D721Med (cell line): ENCODE data around the gene KIF26A.

Source experiments
- DNase-seq: peaks from one replicate; pipeline ENCODE4 v3.0.0; 2011; ENCODE audit warnings: low spot score; ENCODE audit not compliant: insufficient read length
- FAIRE-seq: peaks from 2 replicates; lab custom pipeline; 2011; peaks lifted over from hg19 to GRCh38; lab: Jason Lieb, UNC
- CTCF ChIP-seq: IDR thresholded peaks from 2 replicates; pipeline ENCODE4 v1.5.1; 2012; ENCODE audit warnings: mild to moderate bottlenecking, control low read depth; ENCODE audit not compliant: insufficient read depth; ENCODE audit errors: missing control alignments

Gene KIF26A

DNA sequence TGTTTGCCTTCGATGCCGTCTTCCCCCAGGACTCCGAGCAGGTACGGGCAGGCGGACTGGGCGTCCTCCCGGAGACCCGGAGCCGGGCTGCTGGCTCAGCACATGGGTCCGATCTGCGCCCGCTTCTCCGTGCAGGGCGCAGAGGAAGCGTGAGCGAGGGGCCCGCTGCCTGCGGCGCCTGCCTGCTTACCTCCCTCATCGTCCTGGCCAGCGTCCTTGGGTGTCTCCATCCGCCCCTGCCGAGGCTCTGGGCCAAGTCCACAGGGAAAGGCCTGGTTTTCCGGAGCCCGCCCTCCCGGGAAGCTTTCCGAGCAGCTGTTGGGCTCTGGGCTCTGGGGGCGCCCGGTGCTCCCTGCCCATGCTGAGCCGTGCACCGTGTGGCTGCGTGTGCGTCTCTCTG, 33.5 kb downstream of the KIF26A start:
- no peak for DNase-seq
- no peak for FAIRE-seq
- TF ChIP-seq CTCF = no peak

DNA sequence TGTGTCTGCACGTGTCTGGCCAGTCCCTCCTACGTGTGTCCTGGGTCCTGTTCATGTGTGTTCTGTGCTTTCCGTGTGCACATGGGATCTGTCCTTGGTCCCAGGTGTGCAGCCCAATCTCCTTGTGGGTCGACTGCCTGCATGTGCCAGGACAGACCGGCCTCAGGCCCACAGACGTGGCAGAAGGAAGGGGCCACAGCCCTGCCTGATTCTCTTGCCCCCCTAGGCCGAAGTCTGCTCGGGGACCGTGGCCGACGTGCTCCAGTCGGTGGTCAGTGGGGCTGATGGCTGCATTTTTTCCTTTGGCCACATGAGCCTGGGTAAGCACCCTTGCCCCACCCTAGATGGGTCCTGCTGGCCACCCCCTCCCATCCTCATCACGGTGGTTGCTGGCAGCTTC, 34.0 kb downstream of the KIF26A start:
- FAIRE-seq (no peak), DNase-seq (no peak)
- TF ChIP-seq CTCF = no peak

GRCh38 chr14:104172880-104173279, 34.5 kb downstream of the KIF26A start:
- FAIRE-seq (no peak), DNase-seq (no peak)
- TF ChIP-seq CTCF = no peak

- TF ChIP-seq CTCF = no peak
- no peak for FAIRE-seq
- DNase-seq = no peak
Observed at GRCh38 chr14:104174051-104174450, 35.7 kb downstream of the KIF26A start.

DNA sequence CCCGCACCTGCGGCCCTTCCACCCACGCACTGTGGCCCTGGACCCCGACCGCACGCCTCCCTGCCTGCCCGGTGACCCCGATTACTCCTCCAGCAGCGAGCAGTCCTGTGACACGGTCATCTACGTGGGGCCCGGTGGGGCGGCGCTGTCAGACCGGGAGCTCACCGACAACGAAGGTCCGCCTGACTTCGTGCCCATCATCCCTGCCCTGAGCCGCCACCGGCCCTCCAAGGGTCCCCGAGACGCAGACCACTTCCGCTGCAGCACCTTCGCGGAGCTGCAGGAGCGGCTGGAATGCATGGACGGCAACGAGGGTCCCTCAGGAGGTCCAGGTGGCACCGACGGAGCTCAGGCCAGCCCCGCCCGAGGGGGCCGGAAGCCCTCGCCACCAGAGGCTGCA, 36.7 kb downstream of the KIF26A start:
- no peak for DNase-seq
- FAIRE-seq = no peak
- no peak for TF ChIP-seq CTCF

DNA sequence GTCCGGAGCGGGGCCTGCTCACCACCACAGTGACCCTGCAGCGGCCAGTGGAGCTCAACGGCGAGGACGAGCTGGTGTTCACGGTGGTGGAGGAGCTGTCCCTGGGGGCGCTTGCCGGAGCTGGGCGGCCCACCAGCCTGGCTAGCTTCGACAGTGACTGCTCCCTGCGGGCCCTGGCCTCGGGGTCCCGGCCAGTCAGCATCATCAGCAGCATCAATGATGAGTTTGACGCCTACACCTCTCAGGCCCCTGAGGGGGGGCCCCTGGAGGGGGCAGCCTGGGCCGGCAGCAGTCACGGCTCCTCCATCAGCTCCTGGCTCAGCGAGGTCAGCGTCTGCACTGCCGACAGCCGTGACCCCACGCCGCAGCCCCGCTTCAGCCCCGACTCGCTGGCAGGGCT, 37.4 kb downstream of the KIF26A start:
- FAIRE-seq = no peak
- DNase-seq = no peak
- no peak for TF ChIP-seq CTCF

- TF ChIP-seq CTCF = no peak
- no peak for DNase-seq
- no peak for FAIRE-seq
Observed at GRCh38 chr14:104176611-104177010, 38.2 kb downstream of the KIF26A start.
